Measurements from ENCODE around the gene MYT1. TPM values are rescaled to one million over a fixed set of nuclear protein-coding genes. Genes with fewer than 3 reads are reported as not detected.

Gene MYT1
- total RNA-seq, 1 donor, result 0.27 TPM

GRCh38 chr20:64260239-64260638 is 96.0 kb downstream of the MYT1 start:
- no peak for DNase-seq (ENCODE audit: low read depth in 2 of 3, low spot score in 2 of 3)

DNA sequence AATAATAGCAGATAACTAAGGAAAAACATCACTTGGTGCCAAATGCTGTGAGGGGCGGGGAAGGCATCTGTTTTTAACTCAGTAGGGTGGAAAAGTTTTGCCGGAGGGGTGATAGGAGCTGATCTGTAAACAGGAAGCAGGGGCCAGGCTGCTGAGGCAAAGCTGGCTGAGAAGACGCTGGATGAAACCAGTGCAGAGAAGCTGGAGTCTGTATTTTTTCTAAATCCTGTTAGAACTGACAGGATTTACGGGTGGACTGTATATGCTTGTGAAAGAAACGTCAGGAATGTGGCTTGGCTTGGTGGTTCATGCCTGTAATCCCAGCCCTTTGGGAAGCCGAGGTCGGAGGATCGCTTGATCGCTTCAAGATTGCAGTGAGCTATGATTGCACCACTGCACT is 96.9 kb downstream of the MYT1 start:
- DNase-seq (ENCODE audit: low read depth in 2 of 3, low spot score in 2 of 3), result no peak

DNA sequence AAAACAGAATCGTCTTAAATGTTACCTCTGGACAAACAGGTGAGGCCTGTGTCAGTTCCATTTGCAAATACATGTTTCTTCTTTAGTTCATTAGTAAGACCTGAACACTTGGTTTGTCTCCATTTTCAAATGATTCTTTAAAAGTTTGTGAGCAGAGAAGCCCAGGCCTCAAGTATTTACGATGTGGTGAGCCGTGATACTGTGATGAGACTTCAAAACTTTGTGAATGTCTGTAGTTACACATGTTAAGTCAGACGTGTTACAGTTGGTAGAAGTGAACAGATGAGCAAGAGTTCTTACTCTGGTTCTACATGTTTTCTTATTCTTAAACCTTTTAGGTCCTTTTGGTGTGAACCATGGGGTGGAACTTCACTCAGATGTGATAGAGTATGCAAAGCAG is 99.8 kb downstream of the MYT1 start:
- no peak for DNase-seq (ENCODE audit: low read depth in 2 of 3, low spot score in 2 of 3)

DNA sequence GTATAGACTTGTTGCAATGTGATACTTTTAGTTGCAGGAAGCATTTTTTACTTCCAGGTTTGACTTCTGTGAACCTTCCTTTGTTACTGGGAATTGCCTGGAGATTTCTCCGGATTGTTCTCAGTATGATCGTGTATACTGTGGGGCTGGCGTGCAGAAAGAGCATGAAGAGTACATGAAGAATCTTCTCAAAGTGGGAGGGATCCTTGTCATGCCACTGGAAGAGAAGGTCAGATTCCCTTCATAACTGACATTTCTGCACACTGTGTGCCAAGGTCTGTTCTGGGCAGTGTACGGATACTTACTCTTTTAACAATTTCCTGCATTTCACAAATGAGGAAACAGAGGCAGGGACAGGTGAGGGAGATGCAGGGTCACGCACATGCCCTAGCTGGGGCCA is 100.9 kb downstream of the MYT1 start:
- DNase-seq (ENCODE audit: low read depth in 2 of 3, low spot score in 2 of 3), result no peak

GRCh38 chr20:64266988-64267387 is 102.7 kb downstream of the MYT1 start:
- DNase-seq (ENCODE audit: low read depth in 2 of 3, low spot score in 2 of 3), result no peak

DNA sequence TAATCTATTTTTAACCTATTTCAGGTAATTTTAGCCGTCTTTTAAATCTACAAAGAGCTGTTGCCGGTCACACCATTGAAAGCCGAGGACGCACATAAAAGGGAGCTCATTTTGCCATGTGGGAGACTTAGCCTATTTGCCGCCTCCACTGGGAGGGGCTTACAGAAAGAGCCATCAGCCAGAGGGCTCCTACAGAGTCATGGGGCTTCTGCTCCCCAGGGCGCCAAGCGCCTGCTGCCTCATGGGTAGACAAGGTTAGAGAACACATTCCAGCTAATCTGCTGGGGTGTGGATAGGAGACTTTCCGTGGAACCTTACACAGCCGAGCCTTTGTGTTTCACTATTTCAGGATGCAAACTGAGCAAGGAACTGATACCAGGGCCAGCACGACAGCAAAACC is 103.9 kb downstream of the MYT1 start:
- DNase-seq (ENCODE audit: low read depth in 2 of 3, low spot score in 2 of 3), result no peak

DNA sequence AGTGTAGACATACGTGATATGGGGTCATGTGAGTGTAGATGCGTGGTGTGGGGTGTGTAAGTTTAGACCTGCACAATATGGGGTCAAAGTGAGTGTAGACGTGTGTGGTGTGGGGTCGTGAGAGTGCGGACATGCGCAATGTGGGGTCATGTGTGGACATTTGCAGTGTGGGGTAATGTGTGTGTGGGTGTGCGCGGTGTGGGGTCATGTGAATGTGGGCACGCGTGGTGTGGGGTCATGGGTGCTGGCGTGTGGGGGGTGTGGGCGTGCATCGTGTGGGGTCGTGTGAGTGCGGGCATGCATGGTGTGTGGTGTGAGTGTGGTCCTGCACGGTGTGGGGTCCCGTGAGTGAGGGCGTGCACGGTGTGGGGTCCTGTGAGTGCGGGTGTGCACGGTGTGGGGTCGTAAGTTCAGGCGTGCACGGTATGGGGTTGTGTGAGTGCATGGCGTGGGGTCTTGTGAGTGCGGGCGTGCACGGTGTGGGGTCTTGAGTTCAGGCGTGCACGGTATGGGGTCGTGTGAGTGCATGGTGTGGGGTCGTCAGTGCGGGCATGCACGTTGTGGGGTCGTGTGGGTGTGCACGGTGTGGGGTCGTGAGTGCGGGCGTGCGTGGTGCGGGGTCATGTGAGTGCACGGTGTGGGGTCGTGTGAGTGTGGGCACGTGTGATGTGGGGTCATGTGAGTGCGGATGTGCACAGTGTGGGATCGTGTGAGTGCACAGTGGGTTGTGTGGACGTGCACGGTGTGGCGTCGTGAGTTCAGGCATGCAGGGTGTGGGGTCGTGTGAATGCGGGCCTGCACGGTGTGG is 105.6 kb downstream of the MYT1 start:
- no peak for DNase-seq (ENCODE audit: low read depth in 2 of 3, low spot score in 2 of 3)

GRCh38 chr20:64271636-64272035 is 107.4 kb downstream of the MYT1 start:
- DNase-seq (ENCODE audit: low read depth in 2 of 3, low spot score in 2 of 3), result no peak

DNA sequence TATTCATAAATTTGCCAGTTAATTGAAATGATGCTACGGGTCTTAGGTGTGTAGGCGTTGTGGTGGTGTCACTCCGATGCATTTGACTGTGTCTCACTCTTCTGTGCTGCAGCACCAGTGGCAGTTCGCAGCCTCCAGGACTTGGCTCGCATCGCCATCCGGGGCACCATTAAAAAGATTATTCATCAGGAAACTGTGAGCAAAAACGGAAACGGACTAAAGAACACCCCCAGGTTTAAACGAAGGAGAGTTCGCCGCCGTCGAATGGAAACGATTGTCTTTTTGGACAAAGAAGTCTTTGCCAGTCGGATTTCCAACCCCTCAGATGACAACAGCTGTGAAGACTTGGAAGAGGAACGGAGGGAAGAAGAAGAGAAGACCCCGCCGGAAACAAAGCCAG is 108.9 kb downstream of the MYT1 start:
- no peak for DNase-seq (ENCODE audit: low read depth in 2 of 3, low spot score in 2 of 3)

GRCh38 chr20:64276817-64277216 is 112.6 kb downstream of the MYT1 start:
- DNase-seq (ENCODE audit: low read depth in 2 of 3, low spot score in 2 of 3), result no peak

- DNase-seq (ENCODE audit: low read depth in 2 of 3, low spot score in 2 of 3), result no peak
Measured at GRCh38 chr20:64277571-64278316, 113.5 kb downstream of the MYT1 start.

- DNase-seq (ENCODE audit: low read depth in 2 of 3, low spot score in 2 of 3), result no peak
Measured at GRCh38 chr20:64278317-64278681, 114.0 kb downstream of the MYT1 start.

DNA sequence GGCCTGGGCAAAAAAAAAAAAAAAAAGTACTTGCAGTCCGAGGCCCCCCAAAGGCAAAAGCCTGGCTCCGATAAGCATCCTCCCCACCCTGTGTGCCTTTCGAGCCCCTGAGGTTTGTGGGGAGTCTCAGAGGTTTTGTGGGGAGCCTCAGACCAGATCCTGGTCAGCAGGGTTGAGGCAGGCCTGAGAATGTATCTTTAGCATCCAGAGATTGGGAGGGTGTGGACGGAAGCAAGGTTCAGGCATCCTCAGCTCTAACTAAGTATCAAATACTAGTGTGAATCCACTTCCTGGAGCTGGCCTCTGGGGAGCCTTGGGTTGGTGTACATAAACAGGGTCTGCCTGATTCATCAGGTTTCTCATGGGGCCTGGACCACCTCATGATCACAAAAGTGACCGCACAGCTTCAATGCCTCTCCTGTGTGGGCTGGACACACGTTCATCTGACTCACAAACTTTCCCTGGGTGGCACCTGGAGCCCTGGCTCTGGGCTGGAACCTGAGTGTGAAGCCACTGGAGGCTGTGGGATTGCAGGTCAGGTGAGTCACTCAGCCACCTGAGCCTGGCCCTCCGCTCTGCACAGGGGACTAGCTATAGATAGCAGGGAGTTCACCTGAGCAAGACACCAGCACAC is 115.7 kb downstream of the MYT1 start:
- DNase-seq (ENCODE audit: low read depth in 2 of 3, low spot score in 2 of 3), result no peak

DNA sequence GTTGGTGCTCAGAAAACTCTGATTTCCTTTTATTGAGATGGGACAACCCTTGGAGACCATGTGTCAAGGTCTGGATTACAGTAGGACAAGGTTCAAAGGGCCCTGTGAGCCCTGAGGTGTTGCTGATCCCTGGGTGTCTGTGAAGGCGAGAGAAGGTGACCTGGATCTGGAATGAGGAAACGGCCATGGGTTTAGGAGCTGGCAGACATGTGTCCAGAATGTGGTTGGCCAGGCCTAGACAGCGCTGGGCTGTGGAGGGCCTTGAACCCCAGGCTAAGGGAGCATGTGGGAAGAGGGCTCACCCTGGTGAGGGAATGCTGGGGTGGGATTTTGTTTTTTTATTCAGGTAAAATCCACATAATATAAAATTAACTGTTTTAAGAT is 116.2 kb downstream of the MYT1 start:
- no peak for DNase-seq (ENCODE audit: low read depth in 2 of 3, low spot score in 2 of 3)

DNA sequence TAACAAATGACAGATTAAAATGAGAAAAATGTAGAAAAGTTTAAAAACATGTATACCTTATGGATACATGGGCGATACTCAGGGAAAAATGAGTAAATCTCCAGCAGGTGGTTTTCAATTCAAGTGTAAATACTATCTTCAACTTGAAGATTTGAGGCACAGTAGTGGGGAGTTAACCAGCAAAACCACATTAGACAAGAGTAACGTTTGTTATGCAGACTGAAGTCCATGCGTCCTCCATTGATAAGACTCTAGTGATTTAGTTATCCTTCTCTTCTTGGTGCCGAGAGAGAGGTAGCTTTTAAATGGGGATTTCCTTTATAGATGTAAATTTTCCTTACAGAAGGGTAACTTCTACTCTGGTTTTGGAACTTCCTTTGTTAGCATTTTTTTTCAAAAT is 119.4 kb downstream of the MYT1 start:
- DNase-seq (ENCODE audit: low read depth in 2 of 3, low spot score in 2 of 3), result no peak

DNA sequence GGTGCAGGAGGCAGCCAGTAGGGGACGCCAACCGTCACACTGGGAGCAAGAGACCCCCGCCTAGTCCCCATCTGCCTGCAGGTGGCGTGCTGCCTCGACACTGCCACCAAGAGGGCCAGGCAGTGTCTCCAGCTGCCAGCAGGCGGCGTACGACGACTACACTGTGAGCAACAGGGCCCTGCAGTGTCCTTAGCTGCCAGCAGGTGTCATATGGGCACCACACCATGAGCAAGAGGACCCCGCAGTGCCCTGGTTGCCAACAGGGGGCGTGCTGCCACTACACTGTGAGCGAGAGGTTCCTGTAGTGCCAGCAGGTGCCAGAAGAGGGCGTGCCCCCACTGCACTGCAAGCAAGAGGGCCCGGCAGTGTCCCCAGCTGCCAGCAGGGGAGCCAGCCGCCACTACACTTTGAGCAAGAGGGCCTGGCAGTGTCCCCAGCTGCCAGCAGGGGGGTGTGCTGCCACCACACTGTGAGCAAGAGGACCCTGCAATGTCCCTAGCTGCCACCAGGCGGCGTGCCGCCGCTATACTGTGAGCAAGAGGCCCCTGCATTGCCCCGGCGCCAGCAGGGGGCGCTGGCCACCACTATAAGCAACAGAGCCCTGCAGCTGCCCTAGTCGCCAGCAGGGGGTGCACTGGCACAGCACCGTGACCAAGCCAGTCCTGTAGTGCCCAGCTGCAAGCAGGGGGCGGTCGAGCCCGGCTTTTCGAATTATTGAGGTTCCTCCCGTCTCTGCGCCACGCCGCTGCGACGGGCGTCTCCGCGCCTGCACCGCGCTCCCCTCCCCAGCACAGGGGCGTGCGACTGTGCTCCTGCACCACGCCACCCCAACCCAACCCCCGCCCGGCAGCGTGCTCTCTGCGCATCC is 121.6 kb downstream of the MYT1 start:
- peak; percentile 14 to 71 (median 62) for DNase-seq (ENCODE audit: low read depth in 2 of 3, low spot score in 2 of 3)

GRCh38 chr20:64286447-64287263 is 122.4 kb downstream of the MYT1 start:
- DNase-seq (ENCODE audit: low read depth in 2 of 3, low spot score in 2 of 3), result peak in 1 of 3 donors; percentile 9

- peak in 1 of 3 donors; percentile 3 for DNase-seq (ENCODE audit: low read depth in 2 of 3, low spot score in 2 of 3)
Measured at GRCh38 chr20:64287264-64287590, 123.0 kb downstream of the MYT1 start.

Data from hematopoietic multipotent progenitor cell (in vitro differentiated cells).